Esophagus squamous epithelium (tissue), 4 donors: ENCODE measurements around the gene C1orf21.

Experiments
- CTCF ChIP-seq, 6 experiments: fragments of 450-650 bp in 4 of 6; fragments of 200-600 bp in 2 of 6; sonication (generic) in 2 of 6; IDR thresholded peaks; one replicate each; pipeline ENCODE4 v1.5.1; 2016 to 2019; ENCODE audit warnings: antibody characterized with exemption in 6 of 6, mild to moderate bottlenecking in 4 of 6, moderate library complexity in 4 of 6
- POLR2A ChIP-seq, 4 donors: fragments of 450-650 bp; IDR thresholded peaks; one replicate each; pipeline ENCODE4 v1.6.1; 2017; ENCODE audit warnings: antibody characterized with exemption in 4 of 4, mild to moderate bottlenecking in 4 of 4, moderate library complexity in 3 of 4

GRCh38 chr1:184606786-184607185 is 220.0 kb downstream of the C1orf21 start:
- TF ChIP-seq CTCF (IDR thresholded peaks at IDR 0.05) (no peak), POLR2A (IDR thresholded peaks at IDR 0.05) (no peak)
